Adrenal gland (tissue), 5 donors: ENCODE results near the gene NEUROG1.

Source experiments
- POLR2A ChIP-seq, 2 donors: fragments of 450-650 bp; IDR thresholded peaks; one replicate each; pipeline ENCODE4 v1.6.1; 2017; ENCODE audit warnings: antibody characterized with exemption in 2 of 2, mild to moderate bottlenecking in 2 of 2, moderate library complexity in 1 of 2
- TF ChIP-seq, protein P1 (sequence below), 6 experiments: fragments of 450-650 bp in 4 of 6; fragments of 200-600 bp in 2 of 6; sonication (generic) in 1 of 6; IDR thresholded peaks; 1 replicate in 5 of 6; 2 replicates in 1 of 6; pipeline versions ENCODE4 v1.5.1 to v1.8.0; 2016 to 2021; ENCODE audit warnings: antibody characterized with exemption in 6 of 6, mild to moderate bottlenecking in 2 of 6, moderate library complexity in 1 of 6
- donor health status: DM: no; HTN: no; CAD: no.

DNA sequence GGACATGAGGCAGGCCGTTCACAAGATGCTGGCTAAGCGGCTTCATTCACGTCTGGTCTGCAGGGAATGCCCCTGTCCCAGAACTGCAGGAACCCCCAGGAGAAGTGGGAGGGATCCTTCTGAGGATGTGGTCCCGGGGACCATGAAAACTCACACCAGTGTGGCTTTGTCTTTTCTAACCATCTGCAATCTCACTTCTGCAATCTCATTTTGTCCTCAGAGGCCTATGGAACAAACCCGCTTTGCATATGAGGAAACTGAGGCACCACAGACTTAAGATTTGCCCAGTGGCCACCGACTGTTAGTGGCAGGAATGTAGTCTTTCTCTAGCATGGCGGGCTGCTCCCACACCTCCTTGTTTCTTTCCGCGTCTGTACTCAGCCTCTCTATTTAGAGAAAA is 36.1 kb upstream of the NEUROG1 start:
- TF ChIP-seq POLR2A (IDR thresholded peaks at IDR 0.05) = no peak
- TF ChIP-seq, protein P1, sequence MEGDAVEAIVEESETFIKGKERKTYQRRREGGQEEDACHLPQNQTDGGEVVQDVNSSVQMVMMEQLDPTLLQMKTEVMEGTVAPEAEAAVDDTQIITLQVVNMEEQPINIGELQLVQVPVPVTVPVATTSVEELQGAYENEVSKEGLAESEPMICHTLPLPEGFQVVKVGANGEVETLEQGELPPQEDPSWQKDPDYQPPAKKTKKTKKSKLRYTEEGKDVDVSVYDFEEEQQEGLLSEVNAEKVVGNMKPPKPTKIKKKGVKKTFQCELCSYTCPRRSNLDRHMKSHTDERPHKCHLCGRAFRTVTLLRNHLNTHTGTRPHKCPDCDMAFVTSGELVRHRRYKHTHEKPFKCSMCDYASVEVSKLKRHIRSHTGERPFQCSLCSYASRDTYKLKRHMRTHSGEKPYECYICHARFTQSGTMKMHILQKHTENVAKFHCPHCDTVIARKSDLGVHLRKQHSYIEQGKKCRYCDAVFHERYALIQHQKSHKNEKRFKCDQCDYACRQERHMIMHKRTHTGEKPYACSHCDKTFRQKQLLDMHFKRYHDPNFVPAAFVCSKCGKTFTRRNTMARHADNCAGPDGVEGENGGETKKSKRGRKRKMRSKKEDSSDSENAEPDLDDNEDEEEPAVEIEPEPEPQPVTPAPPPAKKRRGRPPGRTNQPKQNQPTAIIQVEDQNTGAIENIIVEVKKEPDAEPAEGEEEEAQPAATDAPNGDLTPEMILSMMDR (IDR thresholded peaks at IDR 0.05) = no peak
